GM21619 (cell line): Measurements from ENCODE around the gene PRXL2B.

Experiments
- ATAC-seq: cut with Tn5 transposase; IDR thresholded peaks from one replicate; pipeline ENCODE4 v1.9.1; 2021; ENCODE audit not compliant: unreplicated experiment

Gene PRXL2B

DNA sequence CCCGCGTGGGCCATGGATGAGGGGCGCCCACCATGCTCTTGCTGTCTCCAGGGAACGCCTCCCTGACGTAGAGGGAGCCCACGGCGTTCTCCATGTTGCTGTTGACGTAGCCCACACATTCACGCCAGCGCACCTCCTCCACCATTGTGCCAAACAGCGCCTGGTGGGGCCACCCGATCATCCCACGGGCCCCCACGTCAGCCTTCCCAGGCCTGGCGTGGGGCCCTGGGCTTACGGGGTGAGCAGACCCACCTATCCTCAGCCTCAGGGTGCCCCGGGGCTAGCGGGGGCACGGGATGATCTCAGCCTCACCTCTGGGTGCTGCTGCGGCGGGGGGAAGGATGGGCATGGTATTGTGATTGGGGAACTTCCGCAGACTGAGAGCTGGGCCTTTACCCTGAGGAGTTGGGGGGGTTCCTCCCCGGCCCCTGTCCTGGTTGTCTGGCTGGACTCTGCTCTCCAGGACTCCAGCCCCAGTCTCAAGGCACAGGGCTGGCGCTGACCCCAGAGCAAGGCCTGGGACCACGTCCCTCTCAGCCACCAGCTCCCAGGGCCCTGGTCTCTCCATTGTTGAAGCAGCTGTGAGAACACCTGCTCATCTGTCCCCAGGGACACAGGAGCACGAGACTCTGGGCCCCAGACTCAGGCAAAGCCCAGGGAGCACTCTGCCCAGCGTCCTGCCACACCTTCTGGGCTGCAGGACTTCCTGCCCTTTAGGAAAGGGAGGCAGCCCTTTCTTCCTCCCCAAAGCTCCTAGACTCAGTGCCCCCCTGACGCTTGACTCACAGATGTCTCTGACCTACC, 10.2 kb downstream of the PRXL2B start:
- ATAC-seq = no peak

DNA sequence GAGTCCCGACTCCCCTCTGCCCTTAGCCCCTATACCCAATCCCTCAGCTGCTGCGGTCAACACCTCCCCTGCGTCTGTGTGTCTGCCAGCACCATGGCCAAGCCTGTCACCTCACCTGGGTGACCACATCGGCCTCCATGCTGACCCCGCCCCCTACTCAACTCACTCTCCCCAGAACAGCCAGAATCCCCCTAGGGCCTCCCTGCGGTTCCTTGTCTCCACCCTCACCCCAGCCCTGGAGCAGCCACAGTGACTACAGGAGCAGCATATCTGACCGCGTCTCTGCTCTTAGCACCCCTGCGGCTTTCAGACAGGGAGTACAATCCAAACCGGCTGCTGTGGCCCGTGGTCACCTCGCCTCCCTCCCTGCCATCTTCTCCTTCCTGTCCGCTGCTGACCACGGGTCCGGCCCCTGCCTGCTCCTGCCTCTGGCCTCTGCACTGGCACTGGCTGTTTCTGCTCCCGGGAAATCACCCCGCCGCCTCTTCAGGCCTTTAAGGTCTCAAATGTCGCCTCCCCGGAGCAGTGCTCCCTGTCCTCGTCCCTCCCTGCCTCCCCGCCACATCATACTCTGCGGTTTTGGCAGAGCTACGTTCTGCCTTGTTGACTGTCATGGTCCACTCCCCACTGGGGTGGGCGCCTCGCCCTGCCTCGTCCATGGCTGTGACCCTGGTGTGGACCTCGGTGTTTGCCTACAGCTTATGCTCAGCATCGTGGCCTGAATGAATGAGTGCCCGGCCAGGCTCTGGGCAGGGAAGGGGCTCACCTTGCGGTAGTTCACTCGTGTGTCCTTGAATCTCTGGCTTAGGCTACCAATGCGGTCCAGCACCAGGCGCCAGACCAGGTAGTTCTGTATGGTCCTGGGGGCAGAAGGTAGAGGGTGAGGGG, 11.1 kb downstream of the PRXL2B start:
- no peak for ATAC-seq

DNA sequence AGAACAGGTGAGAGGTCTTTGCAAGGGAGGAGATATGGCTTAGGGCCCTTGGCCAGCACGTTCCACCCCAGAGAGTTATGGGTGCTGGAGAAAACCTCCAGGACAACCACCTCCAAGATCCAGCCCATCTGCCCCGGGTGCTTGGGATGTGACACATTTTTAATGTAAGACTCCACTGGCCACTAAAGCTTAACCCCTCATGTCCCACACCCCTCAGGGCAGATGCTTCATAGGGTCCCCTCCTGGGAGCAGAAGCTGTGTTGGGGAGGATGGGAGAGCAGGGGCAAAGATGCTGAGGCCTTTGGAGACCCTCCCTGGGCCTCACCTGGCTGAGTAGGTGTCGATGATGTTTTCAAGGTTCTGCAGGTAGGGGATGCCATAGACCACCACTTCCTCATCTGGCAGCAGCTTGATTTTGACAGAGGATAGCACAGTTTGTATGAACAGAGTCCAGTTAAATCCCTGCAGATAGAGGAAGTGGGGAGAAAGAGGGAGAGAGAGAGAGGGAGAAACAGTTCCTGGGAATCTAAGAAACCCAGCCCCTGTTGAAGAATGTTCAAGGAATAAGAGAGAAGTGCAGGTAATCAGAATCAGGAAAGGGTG, 11.9 kb downstream of the PRXL2B start:
- no peak for ATAC-seq

DNA sequence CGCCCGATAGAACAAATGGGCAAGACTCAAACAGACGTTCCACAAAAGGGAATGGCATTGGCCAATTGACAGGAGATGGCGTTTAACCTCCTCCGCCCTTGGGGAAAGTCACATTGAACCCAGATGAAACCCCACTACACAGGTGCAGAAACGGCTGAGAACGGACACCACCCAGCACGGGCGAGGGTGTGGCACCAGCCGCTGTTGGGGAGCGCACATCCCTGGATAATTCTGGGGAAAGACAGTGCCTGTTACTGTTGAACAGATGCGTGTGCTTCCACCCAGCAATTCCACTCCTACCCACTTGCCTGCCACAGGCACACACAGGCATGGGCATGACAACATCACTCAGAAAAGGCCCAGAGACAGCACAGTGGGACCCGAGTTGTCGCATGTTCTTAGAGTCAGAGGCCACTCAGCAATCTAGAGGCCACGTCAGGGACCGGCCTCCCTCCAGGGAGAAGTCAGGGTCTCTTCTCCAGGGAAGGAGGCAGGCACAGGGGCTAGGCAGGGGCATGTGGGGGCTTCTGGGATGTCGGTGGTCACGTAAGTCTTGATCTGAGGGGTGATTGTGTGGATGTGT, 15.2 kb downstream of the PRXL2B start:
- ATAC-seq = no peak

DNA sequence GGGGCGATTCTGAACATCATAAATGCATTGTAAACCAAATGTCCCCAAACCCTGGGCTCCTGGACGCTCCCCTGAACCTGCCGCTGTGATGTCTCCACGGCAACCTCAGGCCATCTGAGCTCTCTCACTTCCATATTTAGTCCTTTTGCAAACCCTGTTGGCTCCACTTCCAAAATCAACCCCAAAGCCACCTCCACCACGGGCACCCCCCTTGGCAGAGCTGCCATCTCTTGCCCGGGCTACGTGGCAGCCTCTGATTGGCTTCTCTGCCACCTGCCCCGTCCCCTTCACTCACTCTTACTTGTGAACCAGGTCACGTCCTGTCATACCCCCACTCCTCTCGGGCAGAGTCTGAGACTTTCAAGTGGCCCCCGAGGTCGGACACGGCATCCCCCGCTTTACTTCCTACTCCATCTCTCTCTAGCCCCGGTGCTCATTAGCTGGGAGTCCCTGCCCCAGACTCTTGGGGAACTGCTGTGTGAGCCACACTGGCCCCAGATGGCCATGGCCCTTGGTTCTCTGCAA, 15.8 kb downstream of the PRXL2B start:
- ATAC-seq = no peak

DNA sequence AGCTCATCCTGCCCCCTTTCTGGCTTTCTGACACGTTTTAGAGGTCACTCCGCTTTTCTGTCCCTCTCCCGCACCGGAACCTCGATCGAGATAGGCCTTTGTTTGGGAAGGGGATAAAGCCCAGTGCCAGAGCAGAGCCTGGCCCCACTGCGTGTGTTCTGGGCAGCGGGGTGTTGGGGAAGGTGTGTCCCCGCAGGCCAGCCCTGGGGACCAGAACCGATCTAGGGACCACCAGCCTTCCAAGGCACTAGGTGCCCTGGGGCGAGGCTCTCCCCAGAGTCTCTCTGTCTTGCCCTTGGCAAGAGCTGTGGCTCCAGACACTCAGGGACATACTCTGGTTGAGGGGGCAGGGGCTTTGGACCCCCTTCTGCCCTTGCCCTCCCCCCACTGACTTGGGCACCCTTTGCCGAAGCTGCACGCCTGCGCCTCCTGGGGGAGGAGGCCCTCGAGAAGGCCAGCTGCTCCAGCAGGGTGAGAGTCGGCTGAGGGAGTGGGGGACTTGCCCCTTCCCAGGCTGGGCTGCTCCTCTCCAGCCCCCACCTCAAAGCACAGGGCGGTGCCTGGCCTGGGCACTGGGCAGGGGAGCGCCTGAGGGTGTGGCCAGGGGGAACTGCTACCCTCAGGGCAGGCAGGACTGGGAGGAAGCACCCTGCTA, 16.4 kb downstream of the PRXL2B start:
- no peak for ATAC-seq

DNA sequence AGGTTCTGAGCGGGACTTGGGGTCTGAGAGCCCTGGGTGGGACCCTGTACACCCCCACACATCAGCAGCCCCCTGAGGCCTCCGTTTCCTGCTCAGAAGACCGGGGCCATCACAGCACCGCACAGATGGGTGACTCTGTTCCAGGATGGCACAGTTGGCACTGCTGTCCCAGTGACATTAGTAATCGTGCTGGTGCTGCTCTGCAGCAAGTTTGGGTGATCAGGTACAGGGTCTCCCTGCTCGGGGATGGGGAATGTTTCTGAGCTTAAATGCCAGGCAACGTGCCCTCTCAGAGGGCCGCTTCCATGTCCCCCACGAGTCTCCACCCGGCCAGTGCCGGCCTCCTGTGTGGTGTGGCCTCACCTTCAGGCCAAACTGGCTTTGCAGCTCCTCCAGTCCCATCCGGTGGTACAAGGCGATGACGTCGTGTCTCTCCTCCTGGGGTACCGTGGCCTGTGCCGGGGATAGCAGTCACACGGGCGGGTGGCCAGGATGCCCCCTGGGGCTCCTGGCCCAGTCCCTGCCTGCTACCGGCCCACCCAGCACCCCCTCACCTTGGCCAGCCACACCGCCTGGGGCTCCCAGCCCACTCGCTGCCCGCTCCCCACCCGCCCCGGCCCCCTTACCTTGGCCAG, 17.1 kb downstream of the PRXL2B start:
- no peak for ATAC-seq

DNA sequence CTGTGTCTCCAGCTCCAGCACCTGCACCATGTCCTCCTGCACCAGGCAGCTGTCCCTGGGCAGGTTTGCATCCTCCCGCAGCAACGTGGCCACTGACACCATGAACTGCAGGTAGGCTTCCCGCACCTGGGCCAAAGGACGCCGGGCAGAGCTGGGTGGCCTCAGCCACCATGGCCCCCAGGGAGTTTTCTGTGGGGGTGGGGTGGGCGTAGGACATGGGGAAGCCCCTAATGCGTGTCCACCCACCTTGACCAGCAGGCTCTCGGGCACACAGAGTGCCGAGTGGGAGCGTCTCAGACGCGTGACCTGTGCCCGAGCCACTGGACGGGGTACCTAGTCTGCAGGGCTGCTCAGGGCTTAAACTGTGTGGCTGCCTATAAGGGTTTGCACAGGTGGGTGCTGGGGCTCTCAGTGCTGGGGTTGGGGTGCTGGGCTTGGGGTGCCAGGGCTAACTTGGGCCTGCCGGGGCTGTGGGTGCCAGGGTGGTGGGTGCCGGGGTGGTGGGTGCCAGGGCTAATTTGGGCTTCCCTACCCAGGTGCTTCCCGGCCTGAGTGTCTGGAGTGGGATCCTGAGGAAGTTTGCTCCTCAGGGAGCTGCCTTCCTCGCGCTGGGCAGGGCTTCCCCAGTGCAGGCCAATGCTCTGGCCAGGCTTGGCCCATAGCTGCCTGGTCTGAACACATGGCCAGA, 17.7 kb downstream of the PRXL2B start:
- no peak for ATAC-seq

DNA sequence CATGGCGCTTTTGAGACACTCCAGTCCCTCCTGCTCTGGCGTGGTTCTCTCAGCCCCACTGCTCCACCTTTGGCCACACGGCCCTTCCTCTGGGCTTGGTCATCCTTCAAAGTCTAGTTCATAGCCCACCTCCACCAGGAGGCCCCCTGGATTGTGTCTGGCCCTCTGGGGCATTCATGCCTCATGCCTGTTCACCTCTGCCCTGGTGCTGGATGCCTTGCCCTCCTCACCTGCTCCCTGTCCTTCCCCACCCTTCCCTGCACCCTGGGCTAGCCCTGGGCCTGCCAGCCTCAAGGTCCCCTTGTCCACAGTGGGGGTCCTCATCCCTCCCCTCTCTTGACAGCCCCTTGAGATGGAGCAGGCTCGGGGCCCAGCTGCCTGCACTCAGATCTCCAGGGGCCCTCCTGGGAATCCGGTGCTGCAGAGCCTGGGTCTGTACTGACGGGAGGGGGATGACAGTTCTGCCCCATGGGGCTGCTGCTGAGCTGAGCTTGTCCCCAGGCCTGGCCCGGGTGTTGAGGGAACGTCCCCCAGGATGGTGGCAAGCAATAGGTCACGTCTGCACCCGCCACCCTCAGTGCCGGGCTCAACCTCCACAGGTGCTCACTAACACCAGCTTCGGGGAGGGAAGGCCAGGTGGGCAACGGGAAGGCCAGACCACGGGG, 18.4 kb downstream of the PRXL2B start:
- ATAC-seq = no peak

DNA sequence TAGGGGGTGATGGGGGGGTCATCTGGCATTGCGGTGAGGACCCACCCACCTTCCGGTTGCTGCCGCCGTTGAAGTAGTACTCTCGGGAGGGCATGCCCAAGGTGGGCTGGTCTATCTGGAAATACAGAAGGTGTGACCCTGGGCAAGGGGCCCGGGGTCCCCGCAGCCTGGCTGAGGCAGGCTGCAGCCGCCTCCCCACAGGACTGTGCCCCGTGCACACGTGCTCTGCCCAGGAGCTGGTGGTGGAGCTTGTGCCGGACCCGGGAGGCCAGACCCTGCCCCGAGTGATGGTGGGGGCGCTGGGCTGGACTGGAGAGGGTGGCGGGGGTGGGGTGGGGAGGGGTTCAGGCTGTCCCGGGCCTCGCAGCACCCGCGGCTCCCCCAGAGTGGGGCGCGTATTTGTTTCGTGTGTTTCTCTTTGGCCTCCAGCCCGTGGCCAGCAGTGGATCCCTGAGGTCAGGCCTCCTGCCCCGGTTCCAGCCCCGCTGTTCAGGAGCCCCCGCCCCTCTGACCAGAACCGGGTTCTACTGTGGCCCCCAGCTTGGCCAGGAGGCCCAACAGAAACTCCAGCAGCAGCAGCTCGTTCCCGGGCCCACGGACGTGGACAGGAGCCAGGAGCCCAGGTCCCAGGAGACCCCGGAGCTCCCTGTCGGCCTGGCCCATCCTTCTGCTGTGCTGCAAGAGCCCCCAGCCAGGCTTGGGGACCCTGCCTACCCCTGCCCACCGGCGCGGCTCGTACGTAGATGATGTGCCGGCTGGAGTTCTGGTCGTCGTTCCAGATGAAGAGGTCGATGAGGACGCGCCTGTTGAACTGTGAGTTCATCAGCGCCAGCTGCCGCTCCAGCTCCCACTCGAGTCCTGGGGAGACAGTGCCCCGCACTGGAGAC, 19.2 kb downstream of the PRXL2B start:
- no peak for ATAC-seq

DNA sequence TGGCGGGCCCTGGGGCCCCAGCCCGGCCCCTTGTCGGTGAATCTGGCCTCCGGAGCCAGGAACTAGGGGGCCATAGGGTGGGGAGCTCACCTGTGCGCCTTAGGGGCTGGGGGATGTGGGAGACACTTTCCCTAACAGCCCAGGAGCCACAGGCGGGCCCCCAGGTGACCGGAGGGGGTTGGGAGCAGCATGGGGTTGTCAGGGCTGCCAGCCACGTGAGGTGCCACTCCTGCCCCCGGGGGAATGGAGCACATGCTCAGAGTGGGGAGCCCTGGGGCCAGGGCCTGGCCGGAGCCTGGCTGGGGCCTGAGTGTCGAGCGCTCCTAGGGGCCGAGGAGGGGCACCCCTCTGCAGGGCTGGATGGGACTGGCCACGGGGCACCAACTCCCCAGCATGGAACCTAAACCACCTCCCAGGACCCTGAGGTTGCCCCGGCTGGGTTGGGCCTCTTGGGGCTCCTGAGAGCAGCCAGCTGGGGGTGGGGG, 19.9 kb downstream of the PRXL2B start:
- ATAC-seq = no peak

DNA sequence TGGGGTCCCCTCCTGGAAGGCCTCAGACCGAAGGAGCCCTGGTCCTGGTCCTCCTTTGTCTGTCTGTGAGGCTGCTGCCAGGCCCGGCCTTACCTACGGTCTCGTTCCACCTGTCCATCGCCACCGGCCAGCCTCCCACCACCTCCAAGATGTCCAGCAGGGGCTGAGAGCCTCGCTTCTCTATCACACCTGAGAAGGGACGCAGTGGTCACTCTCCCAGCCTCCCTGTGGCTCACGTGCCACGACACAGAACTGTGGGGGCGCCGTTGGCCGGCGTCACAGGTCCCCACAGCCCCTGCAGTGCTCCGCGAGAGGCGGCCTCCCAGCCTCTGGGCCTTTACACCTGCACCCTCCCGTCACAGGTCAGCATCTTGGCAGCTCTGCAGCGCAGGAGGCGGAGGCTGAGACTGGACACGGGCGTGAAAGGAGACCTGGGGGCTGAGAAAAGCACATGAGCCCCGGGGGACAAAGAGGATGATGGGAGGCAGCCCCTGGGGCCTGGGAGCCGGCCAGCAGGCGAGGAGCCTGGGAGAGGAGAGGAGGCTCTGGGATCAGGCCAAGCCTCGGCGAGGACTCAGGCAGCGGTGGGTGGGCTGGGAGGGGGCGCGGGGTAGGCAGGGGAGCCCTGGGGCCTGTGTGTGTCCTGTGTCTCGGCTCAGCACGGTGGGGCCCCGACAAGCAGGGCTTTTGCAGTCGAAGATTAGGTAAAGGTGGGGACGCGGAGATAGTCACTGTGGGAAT, 20.5 kb downstream of the PRXL2B start:
- no peak for ATAC-seq

DNA sequence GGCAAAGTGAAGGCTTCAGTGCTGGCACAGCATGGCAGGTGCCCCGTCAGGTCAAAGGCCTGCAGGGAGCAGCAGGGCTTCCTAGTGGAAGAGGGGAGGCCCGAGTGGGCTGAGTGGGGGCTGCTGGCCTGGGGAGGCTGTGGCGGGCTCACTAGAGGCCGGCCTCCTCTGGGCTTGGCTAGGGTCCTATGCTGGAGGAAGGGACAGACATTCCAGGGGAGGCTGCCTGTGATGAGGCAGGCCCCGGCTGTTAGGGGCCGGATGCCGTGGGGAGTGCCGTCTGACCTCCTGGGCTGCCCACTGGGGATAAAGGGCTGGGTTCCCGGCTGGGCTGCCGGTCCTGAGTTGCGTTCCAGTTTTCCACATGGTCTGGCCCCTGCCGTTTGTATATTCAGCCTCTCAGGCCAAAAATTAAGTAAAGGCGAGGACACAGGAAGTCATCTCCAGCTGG, 21.1 kb downstream of the PRXL2B start:
- no peak for ATAC-seq

DNA sequence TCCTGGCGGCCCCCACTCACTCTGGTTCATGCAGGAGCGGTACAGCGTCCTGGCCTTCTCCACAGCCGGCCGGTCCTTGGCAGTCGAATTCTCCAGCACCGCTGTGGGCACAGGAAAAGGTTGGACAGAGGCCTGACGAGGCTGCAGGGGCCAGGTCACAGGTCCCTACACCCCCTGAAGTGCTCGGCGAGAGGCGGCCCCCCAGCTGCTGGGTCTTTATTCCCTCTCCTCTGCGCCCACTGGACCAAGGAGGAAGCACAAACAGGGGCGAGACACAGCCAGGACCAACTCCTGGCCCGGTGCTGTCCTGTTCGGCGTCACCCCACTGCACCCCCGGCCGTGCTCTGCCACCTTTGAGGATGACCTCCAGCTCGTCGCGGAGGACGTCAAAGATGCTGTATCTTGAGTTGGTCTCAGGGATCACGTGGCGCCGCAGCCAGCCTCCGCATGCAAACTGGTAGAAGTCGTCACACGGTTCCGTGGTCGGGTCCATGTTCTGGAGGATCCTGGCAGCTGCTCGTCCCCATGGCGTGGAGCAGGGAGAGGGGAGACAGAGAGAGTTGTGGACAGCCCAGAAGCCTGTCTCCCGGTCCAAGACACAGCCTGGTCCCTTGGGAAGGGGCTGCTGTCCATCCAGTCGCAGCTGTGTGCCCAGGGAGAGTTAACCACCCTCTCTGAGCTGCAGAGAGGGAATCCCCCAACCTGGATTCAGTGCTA, 22.9 kb downstream of the PRXL2B start:
- ATAC-seq = no peak

DNA sequence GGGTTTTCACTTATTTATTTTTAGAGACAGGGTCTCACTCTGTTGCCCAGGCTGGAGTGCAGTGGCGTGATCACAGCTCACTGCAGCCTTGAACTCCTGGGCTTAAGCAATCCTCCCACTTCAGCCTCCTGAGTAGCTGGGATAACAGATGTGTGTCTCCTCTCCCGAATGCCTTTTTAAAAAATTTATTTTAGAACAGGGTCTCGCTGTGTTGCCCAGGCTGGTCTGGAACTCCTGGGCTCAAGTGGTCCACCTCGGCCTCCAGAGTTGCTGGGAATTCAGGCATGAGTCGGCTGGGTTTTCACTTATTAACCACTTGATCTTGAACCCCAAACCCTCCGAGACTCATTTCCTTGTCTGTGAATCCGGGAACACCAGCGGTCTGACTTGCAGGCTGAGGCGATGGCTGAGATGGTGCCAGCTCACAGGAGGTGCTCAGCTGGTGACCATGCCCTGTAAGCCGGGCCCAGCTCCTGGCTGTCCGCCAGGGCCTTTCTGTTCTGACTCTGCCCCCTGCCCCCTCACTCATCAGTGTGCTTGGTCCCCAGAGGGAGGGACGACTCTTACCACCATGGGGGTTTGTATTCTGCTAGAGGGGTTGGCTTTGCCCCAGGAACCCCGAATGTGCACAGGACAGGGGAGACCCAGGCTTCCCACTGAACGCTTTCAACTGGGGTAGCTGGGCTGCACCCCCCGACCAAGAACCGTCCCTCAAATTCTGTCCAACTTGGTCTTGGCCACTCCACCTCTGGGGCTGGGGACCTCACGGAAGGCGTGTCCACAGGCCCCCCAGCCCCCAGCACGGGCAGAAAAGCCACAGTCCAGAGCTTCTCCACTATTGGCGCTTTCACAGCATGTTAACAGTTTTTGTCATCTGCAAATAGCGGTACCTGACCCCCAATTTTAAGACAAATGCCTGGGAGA, 23.7 kb downstream of the PRXL2B start:
- no peak for ATAC-seq
